Stomach (tissue), 4 donors: ENCODE measurements around the gene ABCC8.

ENCODE experiments used
- CTCF ChIP-seq, 7 experiments: fragments of 450-650 bp in 4 of 7; fragments of 200-600 bp in 3 of 7; sonication (generic) in 3 of 7; IDR thresholded peaks; one replicate each; pipeline ENCODE4 v1.5.1; 2016 to 2019; ENCODE audit warnings: antibody characterized with exemption in 7 of 7, control low read depth in 2 of 7, mild to moderate bottlenecking in 1 of 7
- EP300 ChIP-seq: sonication (generic); formaldehyde crosslinking; IDR thresholded peaks from one replicate; pipeline ENCODE4 v1.6.1; 2017; ENCODE audit warnings: antibody characterized with exemption
- POLR2A ChIP-seq, 4 donors: fragments of 450-650 bp; IDR thresholded peaks; one replicate each; pipeline ENCODE4 v1.6.1; 2016; ENCODE audit warnings: antibody characterized with exemption in 4 of 4, control low read depth in 2 of 4, mild to moderate bottlenecking in 1 of 4, moderate library complexity in 1 of 4
- POLR2AphosphoS5 ChIP-seq, 3 donors: sonication (generic); formaldehyde crosslinking; IDR thresholded peaks; one replicate each; pipeline ENCODE4 v1.6.1; 2016; ENCODE audit warnings: antibody characterized with exemption in 3 of 3

DNA sequence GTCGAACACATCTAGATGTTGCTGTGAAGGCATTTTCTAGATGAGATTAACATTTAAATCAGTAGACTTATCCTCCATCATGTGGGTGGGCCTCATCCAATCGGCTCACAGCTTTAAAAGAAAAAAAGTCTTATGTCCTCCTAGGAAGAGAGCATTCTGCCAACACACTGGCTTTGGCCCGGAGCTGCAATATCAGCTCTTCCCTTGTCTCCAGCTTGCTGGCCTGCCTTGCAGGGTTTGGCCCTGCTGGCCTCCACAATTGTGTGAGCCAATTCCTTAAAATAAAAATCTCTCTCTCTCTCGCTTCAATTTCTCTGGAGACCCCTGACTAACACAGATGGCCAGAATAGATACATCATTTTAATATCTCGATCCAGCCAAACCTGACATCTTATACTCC lies 13.1 kb upstream of the ABCC8 start:
- no peak for TF ChIP-seq CTCF (IDR thresholded peaks at IDR 0.05)
- no peak for TF ChIP-seq EP300
- TF ChIP-seq POLR2A (IDR thresholded peaks at IDR 0.05) = no peak
- TF ChIP-seq POLR2AphosphoS5 (IDR thresholded peaks at IDR 0.05) = no peak
